Esophagus muscularis mucosa (tissue), 4 donors: Measurements from ENCODE around the gene GNAT3. TPM values are rescaled to one million over a fixed set of nuclear protein-coding genes. Genes with fewer than 3 reads are reported as not detected.

Experiments used
- DNase-seq: peaks from one replicate; pipeline ENCODE4 v3.0.0-alpha.2; 2017; ENCODE audit errors: extremely low spot score
- H3K27ac ChIP-seq, 4 donors: fragments of 200-600 bp; sonication (generic); replicated peaks in 1 of 4; 1 replicate in 3 of 4; 2 replicates in 1 of 4; pipeline ENCODE4 v1.5.1; 2016 to 2019; ENCODE audit warnings: mild to moderate bottlenecking in 1 of 4
- H3K27me3 ChIP-seq, 4 donors: fragments of 200-600 bp; sonication (generic); one replicate each; pipeline versions ENCODE4 v1.5.1 to v1.6.0; 2016 to 2019
- H3K36me3 ChIP-seq, 4 donors: fragments of 200-600 bp; sonication (generic); one replicate each; pipeline ENCODE4 v1.5.1; 2016 to 2019
- H3K4me1 ChIP-seq, 4 donors: fragments of 200-600 bp; sonication (generic); one replicate each; pipeline ENCODE4 v1.5.1; 2016 to 2019
- H3K4me3 ChIP-seq, 4 donors: fragments of 200-600 bp; sonication (generic); 1 replicate in 2 of 4; 2 replicates in 2 of 4; pipeline ENCODE4 v1.5.1; 2016 to 2019; ENCODE audit warnings: mild to moderate bottlenecking in 4 of 4, moderate library complexity in 1 of 4
- H3K9me3 ChIP-seq, 4 donors: fragments of 200-600 bp; sonication (generic); 1 replicate in 3 of 4; 2 replicates in 1 of 4; pipeline ENCODE4 v1.5.1; 2016 to 2019
- CTCF ChIP-seq, 3 experiments: fragments of 200-600 bp in 2 of 3; fragments of 450-650 bp in 1 of 3; sonication (generic) in 2 of 3; IDR thresholded peaks; one replicate each; pipeline ENCODE4 v1.5.1; 2017 to 2019; ENCODE audit warnings: antibody characterized with exemption in 3 of 3, mild to moderate bottlenecking in 2 of 3, moderate library complexity in 1 of 3
- EP300 ChIP-seq: sonication (generic); formaldehyde crosslinking; IDR thresholded peaks from one replicate; pipeline ENCODE4 v1.6.1; 2017; ENCODE audit warnings: antibody characterized with exemption
- POLR2A ChIP-seq: fragments of 450-650 bp; IDR thresholded peaks from one replicate; pipeline ENCODE4 v1.6.1; 2017; ENCODE audit warnings: antibody characterized with exemption, moderate library complexity, mild to moderate bottlenecking, low read depth
- POLR2AphosphoS5 ChIP-seq, 2 donors: sonication (generic); formaldehyde crosslinking; IDR thresholded peaks; one replicate each; pipeline ENCODE4 v1.6.1; 2017; ENCODE audit warnings: antibody characterized with exemption in 2 of 2
- WGBS: methylation state at CpG from one replicate; pipeline ENCODE4 v1.1.5; 2018; 5-methylcytosine and 5-hydroxymethylcytosine counted together
- intact Hi-C: fragments of 100-400 bp; cut with DNase I; formaldehyde crosslinking; loops from one replicate; pipeline ENCODE4 v1.15.1; 2023
- total RNA-seq, 4 donors: library from RNA; depleted of rRNA; stranded (reverse); fragments of >200 nt; gene quantifications; one replicate each; pipeline versions ENCODE4 v1.1.0 to v1.2.1, GENCODE V29; 2016

Gene GNAT3
- total RNA-seq, 4 donors from 2014 or later: not detected

- Histone ChIP-seq H3K27me3 (no peaks in the 10 kb centered on the region), H3K4me1 (no peaks in the 10 kb centered on the region), H3K9me3 (no peaks in the 10 kb centered on the region), H3K36me3 (no peaks in the 10 kb centered on the region), H3K27ac (no peak overlapping the region), H3K4me3 (no peak overlapping the region)
- no peak for TF ChIP-seq CTCF (IDR thresholded peaks at IDR 0.05)
- TF ChIP-seq POLR2A: no peak
- TF ChIP-seq POLR2AphosphoS5 (IDR thresholded peaks at IDR 0.05): no peak
- no peak for TF ChIP-seq EP300
- no peak for DNase-seq
- WGBS: 83% methylated on average over 4 of the region's 4 CpGs
- intact Hi-C loops: no loop called here
Observed at GRCh38 chr7:80526472-80526871, 14.6 kb upstream of the GNAT3 start.

- Histone ChIP-seq H3K36me3 (no peaks in the 10 kb centered on the region), H3K9me3 (no peaks in the 10 kb centered on the region), H3K4me3 (no peak overlapping the region), H3K27me3 (no peaks in the 10 kb centered on the region), H3K27ac (no peak overlapping the region), H3K4me1 (no peaks in the 10 kb centered on the region)
- 91% methylated on average over 9 of the region's 9 CpGs for WGBS
- no peak for DNase-seq
- intact Hi-C loops: no loop called here
- TF ChIP-seq POLR2AphosphoS5 (IDR thresholded peaks at IDR 0.05) (no peak), CTCF (IDR thresholded peaks at IDR 0.05) (no peak), EP300 (no peak), POLR2A (no peak)
Observed at GRCh38 chr7:80524693-80525092, 12.8 kb upstream of the GNAT3 start.

- no peaks in the 10 kb centered on the region for H3K36me3 ChIP-seq
- DNase-seq: no peak
- no peaks in the 10 kb centered on the region for H3K9me3 ChIP-seq
- no peaks in the 10 kb centered on the region for H3K27me3 ChIP-seq
- WGBS: 100% methylated on average over 2 of the region's 2 CpGs
- H3K4me3 ChIP-seq: no peak overlapping the region
- H3K4me1 ChIP-seq: no peaks in the 10 kb centered on the region
- intact Hi-C loops: no loop called here
- H3K27ac ChIP-seq: no peak overlapping the region
- no peak for TF ChIP-seq POLR2A
- no peak for TF ChIP-seq EP300
- TF ChIP-seq POLR2AphosphoS5 (IDR thresholded peaks at IDR 0.05): no peak
- no peak for TF ChIP-seq CTCF (IDR thresholded peaks at IDR 0.05)
Observed at GRCh38 chr7:80521809-80522208, 9.9 kb upstream of the GNAT3 start.

GRCh38 chr7:80520199-80520598, 8.3 kb upstream of the GNAT3 start:
- TF ChIP-seq POLR2AphosphoS5 (IDR thresholded peaks at IDR 0.05) (no peak), CTCF (IDR thresholded peaks at IDR 0.05) (no peak), POLR2A (no peak), EP300 (no peak)
- Histone ChIP-seq H3K27ac (no peak overlapping the region), H3K4me1 (no peaks in the 10 kb centered on the region), H3K9me3 (no peaks in the 10 kb centered on the region), H3K36me3 (no peaks in the 10 kb centered on the region), H3K27me3 (no peaks in the 10 kb centered on the region), H3K4me3 (no peak overlapping the region)
- intact Hi-C loops: no loop called here
- WGBS: 77% methylated on average over 2 of the region's 2 CpGs
- DNase-seq: no peak

- TF ChIP-seq EP300 (no peak), POLR2AphosphoS5 (IDR thresholded peaks at IDR 0.05) (no peak), POLR2A (no peak), CTCF (IDR thresholded peaks at IDR 0.05) (no peak)
- DNase-seq: no peak
- Histone ChIP-seq H3K27me3 (no peaks in the 10 kb centered on the region), H3K27ac (no peak overlapping the region), H3K36me3 (no peaks in the 10 kb centered on the region), H3K9me3 (no peaks in the 10 kb centered on the region), H3K4me1 (no peaks in the 10 kb centered on the region), H3K4me3 (no peak overlapping the region)
- intact Hi-C loops: no loop called here
- WGBS: 74% methylated on average over 4 of the region's 4 CpGs
Observed at GRCh38 chr7:80517282-80517747, 5.5 kb upstream of the GNAT3 start.
